Testis (tissue), 3 donors: Measurements from ENCODE around the gene ARIH2. TPM values are rescaled to one million over a fixed set of nuclear protein-coding genes. Genes with fewer than 3 reads are reported as not detected.

Experiments
- DNase-seq: peaks from one replicate; pipeline ENCODE4 v3.0.0-alpha.2; 2019
- H3K27ac ChIP-seq, 2 donors: fragments of 200-600 bp; sonication (generic); one replicate each; pipeline ENCODE4 v1.5.1; 2019
- H3K27me3 ChIP-seq: fragments of 200-600 bp; sonication (generic); one replicate; pipeline ENCODE4 v1.5.1; 2019
- H3K36me3 ChIP-seq: fragments of 200-600 bp; sonication (generic); one replicate; pipeline ENCODE4 v1.5.1; 2017; ENCODE audit warnings: low read depth; ENCODE audit errors: missing control alignments
- H3K4me1 ChIP-seq: fragments of 200-600 bp; sonication (generic); one replicate; pipeline ENCODE4 v1.5.1; 2019
- H3K4me3 ChIP-seq, 2 donors: fragments of 200-600 bp; sonication (generic); one replicate each; pipeline ENCODE4 v1.5.1; 2017 to 2019
- H3K9me3 ChIP-seq: fragments of 200-600 bp; sonication (generic); one replicate; pipeline ENCODE4 v1.5.1; 2017
- CTCF ChIP-seq, 3 experiments: fragments of 450-650 bp in 2 of 3; fragments of 200-600 bp in 1 of 3; sonication (generic) in 1 of 3; IDR thresholded peaks; one replicate each; pipeline ENCODE4 v1.5.1; 2016 to 2019; ENCODE audit warnings: antibody characterized with exemption in 3 of 3, mild to moderate bottlenecking in 2 of 3, moderate library complexity in 1 of 3
- POLR2A ChIP-seq: fragments of 450-650 bp; IDR thresholded peaks from one replicate; pipeline ENCODE4 v1.6.1; 2017; ENCODE audit warnings: antibody characterized with exemption, mild to moderate bottlenecking, moderate library complexity
- WGBS, 2 donors: methylation state at CpG; one replicate each; pipeline ENCODE4 v1.1.5; 2018; 5-methylcytosine and 5-hydroxymethylcytosine counted together
- intact Hi-C: fragments of 100-400 bp; cut with DNase I; formaldehyde crosslinking; loops from one replicate; pipeline ENCODE4 v1.15.1; 2023; ENCODE audit warnings: low total_unique reads
- polyA plus RNA-seq: library from polyadenylated mRNA; stranded (reverse); fragments of 350-450 nt; fragmentation: Illumina TruSeq; extraction: RNeasy Lipid Tissue Mini Kit (QIAGEN cat#74804); gene quantifications from one replicate; pipeline ENCODE4 v1.2.3, GENCODE V29; 2014; ENCODE audit warnings: low read depth, low replicate concordance; ENCODE audit not compliant: insufficient read depth
- total RNA-seq, 2 donors: library from RNA; depleted of rRNA; stranded (reverse); fragments of >200 nt; gene quantifications; one replicate each; pipeline ENCODE4 v1.2.3, GENCODE V29; 2016

ARIH2 gene
- total and polyA plus RNA-seq, 3 donors from 2014 or later = 106 to 157 (median 127) TPM

DNA sequence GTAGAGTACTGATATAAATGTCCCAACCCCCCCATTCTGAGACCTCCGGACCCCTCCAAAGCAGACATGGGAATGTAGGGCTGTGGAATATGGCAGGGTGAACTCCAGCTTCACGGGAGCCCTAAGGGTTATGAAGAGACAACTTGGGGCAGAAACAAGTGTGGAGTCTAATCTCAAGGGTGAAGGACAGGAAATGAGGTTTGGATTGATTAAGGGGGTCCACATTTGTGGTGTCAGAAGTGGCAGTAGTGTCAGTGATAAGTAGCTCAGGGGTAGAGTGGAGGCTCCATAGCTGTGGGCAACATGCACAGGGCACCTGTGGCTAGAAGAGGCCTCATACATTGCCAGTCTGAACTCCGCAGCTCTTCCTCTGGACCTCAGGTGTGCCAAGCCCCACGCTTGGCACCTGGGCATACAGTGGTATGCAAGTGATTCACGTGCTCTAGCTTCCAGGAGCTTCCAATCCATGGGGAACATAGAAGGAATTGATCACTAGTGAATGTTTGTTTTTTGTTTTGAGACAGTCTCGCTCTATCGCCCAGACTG, 67.3 kb downstream of the ARIH2 start:
- intact Hi-C loops = no loop called here
- Histone ChIP-seq H3K36me3 (no peaks in the 10 kb centered on the region), H3K4me3 (no peak overlapping the region), H3K4me1 (peaks cover 8% of the 10 kb centered on the region), H3K27ac (no peak overlapping the region), H3K9me3 (no peaks in the 10 kb centered on the region), H3K27me3 (no peaks in the 10 kb centered on the region)
- WGBS, 2 donors = 88 to 90% methylated on average over 7 of the region's 7 CpGs
- DNase-seq = no peak
- TF ChIP-seq CTCF (IDR thresholded peaks at IDR 0.05) = no peak
- TF ChIP-seq POLR2A = no peak

GRCh38 chr3:48989126-48989795, 70.6 kb downstream of the ARIH2 start:
- H3K36me3 ChIP-seq = no peaks in the 10 kb centered on the region
- peaks cover 21% of the 10 kb centered on the region for H3K4me1 ChIP-seq
- no peak for DNase-seq
- TF ChIP-seq POLR2A = no peak
- no peak for TF ChIP-seq CTCF (IDR thresholded peaks at IDR 0.05)
- H3K27ac ChIP-seq = peak overlapping the region; percentile 81 to 86
- peak overlapping the region; percentile 85 to 92 for H3K4me3 ChIP-seq
- H3K27me3 ChIP-seq = no peaks in the 10 kb centered on the region
- intact Hi-C loops = no loop called here
- no peaks in the 10 kb centered on the region for H3K9me3 ChIP-seq
- 2% methylated on average over 5 to 21 of the region's 21 CpGs for whole genome bisulfite sequencing, 2 donors

DNA sequence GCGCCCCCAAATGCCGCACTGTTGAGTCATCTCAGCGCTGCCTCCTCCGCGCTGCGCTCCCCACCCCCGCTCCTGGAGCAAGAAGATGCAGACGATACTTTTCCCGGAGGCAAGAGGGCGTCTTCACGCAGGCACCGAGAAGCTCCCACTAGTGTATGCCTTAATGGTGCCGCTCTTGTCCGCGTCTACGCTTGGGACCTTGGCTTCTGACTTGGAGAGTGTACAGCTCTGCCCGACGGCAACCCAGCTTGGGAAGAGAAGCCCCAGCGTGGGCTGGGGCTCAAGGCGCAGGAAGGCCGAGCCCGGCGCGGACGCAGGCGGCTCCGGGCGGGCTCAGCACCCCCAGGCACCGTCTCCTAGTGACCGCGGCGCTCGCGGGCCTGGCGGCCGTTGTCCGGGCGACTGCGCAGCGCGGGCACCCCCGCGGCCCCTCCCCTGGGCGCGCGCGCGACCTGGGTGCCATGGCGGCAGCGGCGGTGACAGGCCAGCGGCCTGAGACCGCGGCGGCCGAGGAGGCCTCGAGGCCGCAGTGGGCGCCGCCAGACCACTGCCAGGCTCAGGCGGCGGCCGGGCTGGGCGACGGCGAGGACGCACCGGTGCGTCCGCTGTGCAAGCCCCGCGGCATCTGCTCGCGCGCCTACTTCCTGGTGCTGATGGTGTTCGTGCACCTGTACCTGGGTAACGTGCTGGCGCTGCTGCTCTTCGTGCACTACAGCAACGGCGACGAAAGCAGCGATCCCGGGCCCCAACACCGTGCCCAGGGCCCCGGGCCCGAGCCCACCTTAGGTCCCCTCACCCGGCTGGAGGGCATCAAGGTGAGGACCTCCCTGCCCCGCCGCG, 71.4 kb downstream of the ARIH2 start, which contains the start of gene P4HTM:
P4HTM (plus strand) TSS at position 446 of the 840 bp plus-strand sequence; CDS start at position 462, 16 bp downstream.
- TF ChIP-seq POLR2A (no peak), CTCF (IDR thresholded peaks at IDR 0.05) (peak in 2 of 3 experiments; percentile 3 to 11)
- Histone ChIP-seq H3K9me3 (no peaks in the 10 kb centered on the region), H3K4me3 (peak within 1 kb of the TSS; percentile 85 to 92), H3K4me1 (peaks cover 21% of the 10 kb centered on the region), H3K27ac (peak within 1 kb of the TSS; percentile 81 to 86), H3K36me3 (no peaks in the 10 kb centered on the region), H3K27me3 (no peaks in the 10 kb centered on the region)
- intact Hi-C loops = no loop called here
- WGBS, 2 donors = 0% methylated on average over 2 to 32 of the region's 91 CpGs
- peak; percentile 92 for DNase-seq

GRCh38 chr3:48990636-48991469, 72.2 kb downstream of the ARIH2 start:
- peak; percentile 69 for DNase-seq

More at GRCh38 chr3:48990636-48991469, 72.2 kb downstream of the ARIH2 start:
- intact Hi-C loops = no loop called here
- Histone ChIP-seq H3K36me3 (no peaks in the 10 kb centered on the region), H3K4me1 (peaks cover 21% of the 10 kb centered on the region), H3K27ac (peak overlapping the region; percentile 68 to 81), H3K4me3 (peak overlapping the region; percentile 85 to 92), H3K27me3 (no peaks in the 10 kb centered on the region), H3K9me3 (no peaks in the 10 kb centered on the region)
- WGBS, 2 donors = 3 to 20% methylated on average over 9 to 39 of the region's 40 CpGs
- TF ChIP-seq POLR2A = no peak
- no peak for TF ChIP-seq CTCF (IDR thresholded peaks at IDR 0.05)
